H1 (cell line): ENCODE measurements around the gene SEC61G.

ENCODE experiments used
- BCL11A ChIP-seq, 2 experiments: IDR thresholded peaks; one replicate each; pipeline ENCODE4 v1.6.1; 2011; ENCODE audit warnings: low read depth in 2 of 2, low read length in 2 of 2, mild to moderate bottlenecking in 2 of 2
- CBX8 ChIP-seq: fragments of 300-800, 300-1000 bp; sonication (generic); IDR thresholded peaks from 2 replicates; pipeline ENCODE4 v1.7.1; 2016; ENCODE audit warnings: low read depth, low read length, borderline replicate concordance
- E2F6 ChIP-seq: IDR thresholded peaks from 2 replicates; pipeline ENCODE4 v1.6.1; 2012; ENCODE audit warnings: inconsistent platforms
- JUN ChIP-seq: IDR thresholded peaks from 2 replicates; pipeline ENCODE4 v1.6.1; 2011; ENCODE audit warnings: low read depth, mild to moderate bottlenecking, improper control_type of control experiment, low read length
- JUND ChIP-seq: IDR thresholded peaks from 2 replicates; pipeline ENCODE4 v1.6.1; 2011; ENCODE audit warnings: mild to moderate bottlenecking, improper control_type of control experiment, low read length
- KDM5A ChIP-seq: fragments of 200-600 bp; IDR thresholded peaks from 2 replicates; pipeline ENCODE4 v1.7.1; 2012; ENCODE audit warnings: mild to moderate bottlenecking, low read length, inconsistent platforms, mixed read lengths
- NRF1 ChIP-seq: IDR thresholded peaks from 2 replicates; pipeline ENCODE4 v1.6.1; 2011; ENCODE audit warnings: mild to moderate bottlenecking, low read depth, low read length, improper control_type of control experiment
- POLR2A ChIP-seq, 2 experiments: IDR thresholded peaks; 1 replicate in 1 of 2; 2 replicates in 1 of 2; pipeline ENCODE4 v1.6.1; 2011; ENCODE audit warnings: low read depth in 2 of 2, low read length in 2 of 2, mild to moderate bottlenecking in 2 of 2; ENCODE audit errors: control extremely low read depth in 1 of 2
- POLR2AphosphoS5 ChIP-seq: IDR thresholded peaks from 2 replicates; pipeline ENCODE4 v1.6.1; 2011; ENCODE audit warnings: low read depth, low read length
- SIRT6 ChIP-seq: IDR thresholded peaks from one replicate; pipeline ENCODE4 v1.7.1; 2012; ENCODE audit warnings: low read length, inconsistent platforms
- TF ChIP-seq, protein P1 (sequence below), 3 experiments: IDR thresholded peaks; 1 replicate in 2 of 3; 2 replicates in 1 of 3; pipeline versions ENCODE4 v1.5.1 to v1.6.1; 2011; ENCODE audit warnings: low read length in 3 of 3, mild to moderate bottlenecking in 3 of 3, inconsistent platforms in 2 of 3, low read depth in 1 of 3, moderate library complexity in 1 of 3; ENCODE audit not compliant: insufficient read depth in 1 of 3; ENCODE audit errors: control extremely low read depth in 1 of 3

DNA sequence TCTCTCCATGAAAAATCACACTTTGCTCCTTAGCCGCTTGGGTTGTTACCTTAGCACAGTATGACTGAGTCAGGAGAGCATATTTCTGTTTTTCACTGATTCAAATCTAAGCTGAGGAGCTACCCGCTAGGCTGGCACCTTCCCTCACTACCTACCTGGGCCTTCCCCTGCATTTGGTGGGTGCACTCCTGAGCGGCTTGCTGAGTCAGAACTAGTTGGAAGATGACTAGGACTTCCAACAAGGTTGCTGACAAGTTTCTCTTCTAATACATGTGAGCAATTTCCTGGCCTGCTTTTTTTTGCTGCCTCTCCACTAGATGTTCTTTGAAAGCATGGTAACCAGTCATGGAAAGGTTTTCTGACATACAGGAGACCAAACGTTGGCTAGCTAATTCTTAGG lies 43.8 kb upstream of the SEC61G start:
- TF ChIP-seq SIRT6 (no peak), BCL11A (IDR thresholded peaks at IDR 0.05; ENCODE audit: low read depth in 2 of 2, low read length in 2 of 2) (no peak), JUN (no peak), E2F6 (no peak), KDM5A (no peak), CBX8 (no peak), NRF1 (no peak), JUND (no peak), POLR2AphosphoS5 (no peak), POLR2A (IDR thresholded peaks at IDR 0.05; ENCODE audit: control extremely low read depth in 1 of 2, low read depth in 2 of 2, low read length in 2 of 2) (no peak)
- TF ChIP-seq, protein P1, sequence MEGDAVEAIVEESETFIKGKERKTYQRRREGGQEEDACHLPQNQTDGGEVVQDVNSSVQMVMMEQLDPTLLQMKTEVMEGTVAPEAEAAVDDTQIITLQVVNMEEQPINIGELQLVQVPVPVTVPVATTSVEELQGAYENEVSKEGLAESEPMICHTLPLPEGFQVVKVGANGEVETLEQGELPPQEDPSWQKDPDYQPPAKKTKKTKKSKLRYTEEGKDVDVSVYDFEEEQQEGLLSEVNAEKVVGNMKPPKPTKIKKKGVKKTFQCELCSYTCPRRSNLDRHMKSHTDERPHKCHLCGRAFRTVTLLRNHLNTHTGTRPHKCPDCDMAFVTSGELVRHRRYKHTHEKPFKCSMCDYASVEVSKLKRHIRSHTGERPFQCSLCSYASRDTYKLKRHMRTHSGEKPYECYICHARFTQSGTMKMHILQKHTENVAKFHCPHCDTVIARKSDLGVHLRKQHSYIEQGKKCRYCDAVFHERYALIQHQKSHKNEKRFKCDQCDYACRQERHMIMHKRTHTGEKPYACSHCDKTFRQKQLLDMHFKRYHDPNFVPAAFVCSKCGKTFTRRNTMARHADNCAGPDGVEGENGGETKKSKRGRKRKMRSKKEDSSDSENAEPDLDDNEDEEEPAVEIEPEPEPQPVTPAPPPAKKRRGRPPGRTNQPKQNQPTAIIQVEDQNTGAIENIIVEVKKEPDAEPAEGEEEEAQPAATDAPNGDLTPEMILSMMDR (IDR thresholded peaks at IDR 0.05; ENCODE audit: control extremely low read depth in 1 of 3, insufficient read depth in 1 of 3, low read depth in 1 of 3, low read length in 3 of 3), result no peak
